ENCODE data around the gene CRACDL. TPM values are rescaled to one million over a fixed set of nuclear protein-coding genes. Genes with fewer than 3 reads are reported as not detected.
"Not testable (repeated sequence)": the region's sequence is repeated elsewhere in the genome, so short reads cannot be mapped to it uniquely, and the experiment has no call there.

Gene CRACDL
- total RNA-seq, 8 experiments from 2014 or later: 0.11 to 5.5 (median 0.64) TPM; not detected in 2

GRCh38 chr2:98909317-98910211 lies 26.5 kb downstream of the CRACDL start:
- in situ Hi-C loops (cut with MboI; ENCODE audit: low pct_unique_long_range_greater_than_20kb in 2 of 9, low sequenced_read_pairs in 9 of 9, unreplicated experiment in 9 of 9): loop anchor here in 1 of 9 experiments (25.0 kb wide), 1 partner anchor 128 kb away; no protein-coding TSS in a partner anchor
- 0 to 67% (median 23%) methylated on average over 1 to 13 of the region's 19 CpGs; no CpG with 5 or more reads in 1 of the 10 experiments for WGBS, 10 experiments
- Histone ChIP-seq H3K4me1 (replicated peaks in 1 of 2) (peaks cover 9 to 11% of the 10 kb centered on the region in 2 donors), H3K4me3 (no peak overlapping the region), H3K27ac (no peak overlapping the region)
- ATAC-seq (replicated peaks in 6 of 8): peak; percentile 58 to 90 (median 74)

GRCh38 chr2:98908931-98909316 lies 27.1 kb downstream of the CRACDL start:
- in situ Hi-C loops (cut with MboI; ENCODE audit: low pct_unique_long_range_greater_than_20kb in 2 of 9, low sequenced_read_pairs in 9 of 9, unreplicated experiment in 9 of 9): loop anchor here in 1 of 9 experiments (25.0 kb wide), 1 partner anchor 128 kb away; no protein-coding TSS in a partner anchor
- WGBS, 10 experiments: 0 to 82% (median 39%) methylated on average over 1 to 4 of the region's 4 CpGs; no CpG with 5 or more reads in 3 of the 10 experiments

GRCh38 chr2:98907966-98908905 lies 27.8 kb downstream of the CRACDL start:
- ATAC-seq (replicated peaks in 6 of 8): no peak
- in situ Hi-C loops (cut with MboI; ENCODE audit: low pct_unique_long_range_greater_than_20kb in 2 of 9, low sequenced_read_pairs in 9 of 9, unreplicated experiment in 9 of 9): loop anchor here in 1 of 9 experiments (25.0 kb wide), 1 partner anchor 129 kb away; no protein-coding TSS in a partner anchor
- Histone ChIP-seq H3K4me1 (replicated peaks in 1 of 2) (peaks cover 9 to 11% of the 10 kb centered on the region in 2 donors), H3K27ac (no peak overlapping the region), H3K4me3 (no peak overlapping the region)
- WGBS, 10 experiments: 16 to 100% (median 64%) methylated on average over 2 to 10 of the region's 11 CpGs; no CpG with 5 or more reads in 1 of the 10 experiments

More at GRCh38 chr2:98908931-98909316, 27.1 kb downstream of the CRACDL start:
- peak in 6 of 8 experiments; percentile 14 to 53 (median 36) for ATAC-seq (replicated peaks in 6 of 8)
- no peak overlapping the region for H3K4me3 ChIP-seq
- H3K4me1 ChIP-seq (replicated peaks in 1 of 2): peaks cover 9 to 11% of the 10 kb centered on the region in 2 donors
- no peak overlapping the region for H3K27ac ChIP-seq

- in situ Hi-C loops (cut with MboI; ENCODE audit: low pct_unique_long_range_greater_than_20kb in 2 of 9, low sequenced_read_pairs in 9 of 9, unreplicated experiment in 9 of 9): loop anchor here in 1 of 9 experiments (25.0 kb wide), 1 partner anchor 130 kb away; no protein-coding TSS in a partner anchor
- no peak overlapping the region for H3K4me3 ChIP-seq
- peaks cover 9 to 11% of the 10 kb centered on the region in 2 donors for H3K4me1 ChIP-seq (replicated peaks in 1 of 2)
- no peak overlapping the region for H3K27ac ChIP-seq
- no peak for ATAC-seq (replicated peaks in 6 of 8)
- WGBS, 10 experiments: 48 to 90% (median 72%) methylated on average over 2 to 3 of the region's 4 CpGs; no CpG with 5 or more reads in 4 of the 10 experiments
Observed at GRCh38 chr2:98907385-98907784, 28.6 kb downstream of the CRACDL start.

GRCh38 chr2:98903767-98904485 lies 32.1 kb downstream of the CRACDL start:
- 0 to 85% (median 64%) methylated on average over 1 to 6 of the region's 13 CpGs; no CpG with 5 or more reads in 1 of the 10 experiments for WGBS, 10 experiments
- Histone ChIP-seq H3K4me1 (replicated peaks in 1 of 2) (peaks cover 2 to 5% of the 10 kb centered on the region in 2 donors), H3K4me3 (no peak overlapping the region), H3K27ac (no peak overlapping the region)
- peak in 2 of 8 experiments; percentile 24 to 32 for ATAC-seq (replicated peaks in 6 of 8)
- in situ Hi-C loops (cut with MboI; ENCODE audit: low pct_unique_long_range_greater_than_20kb in 2 of 9, low sequenced_read_pairs in 9 of 9, unreplicated experiment in 9 of 9): loop anchor here in 1 of 9 experiments (25.0 kb wide), 1 partner anchor 133 kb away; no protein-coding TSS in a partner anchor

- peaks cover under 1 to 7% of the 10 kb centered on the region in 2 donors for H3K4me1 ChIP-seq (replicated peaks in 1 of 2)
- H3K27ac ChIP-seq: no peak overlapping the region
- 90 to 100% (median 100%) methylated on average over 1 to 7 of the region's 9 CpGs; no CpG with 5 or more reads in 3 of the 10 experiments for WGBS, 10 experiments
- in situ Hi-C loops (cut with MboI; ENCODE audit: low pct_unique_long_range_greater_than_20kb in 2 of 9, low sequenced_read_pairs in 9 of 9, unreplicated experiment in 9 of 9): loop anchor here in 1 of 9 experiments (25.0 kb wide), 1 partner anchor 134 kb away; no protein-coding TSS in a partner anchor
- H3K4me3 ChIP-seq: no peak overlapping the region
- ATAC-seq (replicated peaks in 6 of 8): no peak
Observed at GRCh38 chr2:98903064-98903355, 33.0 kb downstream of the CRACDL start.

- peak in 1 of 8 experiments; percentile 29 for ATAC-seq (replicated peaks in 6 of 8)
- no peak overlapping the region for H3K4me3 ChIP-seq
- H3K4me1 ChIP-seq (replicated peaks in 1 of 2): peaks cover 5 to 11% of the 10 kb centered on the region in 2 donors
- no peak overlapping the region for H3K27ac ChIP-seq
- in situ Hi-C loops (cut with MboI; ENCODE audit: low pct_unique_long_range_greater_than_20kb in 2 of 9, low sequenced_read_pairs in 9 of 9, unreplicated experiment in 9 of 9): loop anchor here in 1 of 9 experiments (25.0 kb wide), 1 partner anchor 135 kb away; no protein-coding TSS in a partner anchor
- 49 to 100% (median 73%) methylated on average over 1 to 9 of the region's 25 CpGs; no CpG with 5 or more reads in 2 of the 10 experiments for WGBS, 10 experiments
Observed at GRCh38 chr2:98902209-98903063, 33.6 kb downstream of the CRACDL start.

- H3K4me1 ChIP-seq (replicated peaks in 1 of 2): peaks cover 5 to 11% of the 10 kb centered on the region in 2 donors
- no peak overlapping the region for H3K4me3 ChIP-seq
- in situ Hi-C loops (cut with MboI; ENCODE audit: low pct_unique_long_range_greater_than_20kb in 2 of 9, low sequenced_read_pairs in 9 of 9, unreplicated experiment in 9 of 9): loop anchor here in 1 of 9 experiments (25.0 kb wide), 1 partner anchor 136 kb away; no protein-coding TSS in a partner anchor
- WGBS, 10 experiments: 55 to 86% (median 83%) methylated on average over 1 to 4 of the region's 11 CpGs; no CpG with 5 or more reads in 6 of the 10 experiments
- ATAC-seq (replicated peaks in 6 of 8): no peak
- no peak overlapping the region for H3K27ac ChIP-seq
Observed at GRCh38 chr2:98901702-98902101, 34.3 kb downstream of the CRACDL start.

- peaks cover 5 to 11% of the 10 kb centered on the region in 2 donors for H3K4me1 ChIP-seq (replicated peaks in 1 of 2)
- WGBS, 10 experiments: 100% methylated on average over 2 of the region's 3 CpGs; no CpG with 5 or more reads in 9 of the 10 experiments
- no peak overlapping the region for H3K4me3 ChIP-seq
- in situ Hi-C loops (cut with MboI; ENCODE audit: low pct_unique_long_range_greater_than_20kb in 2 of 9, low sequenced_read_pairs in 9 of 9, unreplicated experiment in 9 of 9): loop anchor here in 1 of 9 experiments (25.0 kb wide), 1 partner anchor 136 kb away; no protein-coding TSS in a partner anchor
- ATAC-seq (replicated peaks in 6 of 8): no peak
- H3K27ac ChIP-seq: no peak overlapping the region
Observed at GRCh38 chr2:98901291-98901690, 34.7 kb downstream of the CRACDL start.

GRCh38 chr2:98900721-98901120 lies 35.3 kb downstream of the CRACDL start:
- in situ Hi-C loops (cut with MboI; ENCODE audit: low pct_unique_long_range_greater_than_20kb in 2 of 9, low sequenced_read_pairs in 9 of 9, unreplicated experiment in 9 of 9): loop anchor here in 1 of 9 experiments (25.0 kb wide), 1 partner anchor 137 kb away; no protein-coding TSS in a partner anchor
- no peak overlapping the region for H3K27ac ChIP-seq
- 50 to 96% (median 80%) methylated on average over 1 to 5 of the region's 8 CpGs; no CpG with 5 or more reads in 5 of the 10 experiments for WGBS, 10 experiments
- H3K4me1 ChIP-seq (replicated peaks in 1 of 2): peaks cover 5 to 11% of the 10 kb centered on the region in 2 donors
- ATAC-seq (replicated peaks in 6 of 8): no peak
- no peak overlapping the region for H3K4me3 ChIP-seq

GRCh38 chr2:98899703-98900078 lies 36.3 kb downstream of the CRACDL start:
- in situ Hi-C loops (cut with MboI; ENCODE audit: low pct_unique_long_range_greater_than_20kb in 2 of 9, low sequenced_read_pairs in 9 of 9, unreplicated experiment in 9 of 9): loop anchor here in 1 of 9 experiments (25.0 kb wide), 1 partner anchor 138 kb away; no protein-coding TSS in a partner anchor
- ATAC-seq (replicated peaks in 6 of 8); H3K27ac ChIP-seq; H3K4me3 ChIP-seq: not testable (repeated sequence)
- 23 to 94% methylated on average over 2 of the region's 2 CpGs; no CpG with 5 or more reads in 8 of the 10 experiments for whole genome bisulfite sequencing, 10 experiments
- peaks cover 5 to 11% of the 10 kb centered on the region in 2 donors for H3K4me1 ChIP-seq (replicated peaks in 1 of 2)

Data from motor neuron (in vitro differentiated cells).